ENCODE measurements around the gene KCNK10. TPM values are rescaled to one million over a fixed set of nuclear protein-coding genes. Genes with fewer than 3 reads are reported as not detected.

Gene KCNK10, protein sequence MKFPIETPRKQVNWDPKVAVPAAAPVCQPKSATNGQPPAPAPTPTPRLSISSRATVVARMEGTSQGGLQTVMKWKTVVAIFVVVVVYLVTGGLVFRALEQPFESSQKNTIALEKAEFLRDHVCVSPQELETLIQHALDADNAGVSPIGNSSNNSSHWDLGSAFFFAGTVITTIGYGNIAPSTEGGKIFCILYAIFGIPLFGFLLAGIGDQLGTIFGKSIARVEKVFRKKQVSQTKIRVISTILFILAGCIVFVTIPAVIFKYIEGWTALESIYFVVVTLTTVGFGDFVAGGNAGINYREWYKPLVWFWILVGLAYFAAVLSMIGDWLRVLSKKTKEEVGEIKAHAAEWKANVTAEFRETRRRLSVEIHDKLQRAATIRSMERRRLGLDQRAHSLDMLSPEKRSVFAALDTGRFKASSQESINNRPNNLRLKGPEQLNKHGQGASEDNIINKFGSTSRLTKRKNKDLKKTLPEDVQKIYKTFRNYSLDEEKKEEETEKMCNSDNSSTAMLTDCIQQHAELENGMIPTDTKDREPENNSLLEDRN
- 0.12 and 1.4 TPM in 2 replicates for total RNA-seq (ENCODE audit: low replicate concordance)
- long read RNA-seq: 0 reads

DNA sequence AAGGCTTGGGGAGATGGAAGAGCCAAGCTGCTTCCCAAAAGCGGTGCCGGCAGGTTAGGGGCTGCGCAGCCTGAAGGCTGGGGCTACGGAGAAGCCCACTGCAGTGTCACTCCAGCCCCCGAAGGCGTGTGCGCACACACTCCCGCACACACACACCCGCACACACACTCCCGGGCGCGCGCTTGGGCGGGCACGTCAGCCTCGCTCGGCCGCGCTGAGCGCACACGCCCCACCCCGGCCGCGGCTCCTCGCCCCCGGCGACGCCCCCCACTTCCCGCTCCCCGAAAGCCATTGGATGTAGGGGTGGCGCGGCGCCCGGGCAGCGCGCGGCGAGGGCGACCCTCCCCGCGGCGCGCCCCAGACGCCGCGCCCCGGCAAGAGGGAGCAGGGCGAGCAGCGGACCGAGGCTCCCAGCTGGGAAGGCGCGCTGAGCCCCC, at the start of gene KCNK10:
Gene KCNK10, minus strand, starts transcription at position 184 of the 437 bp plus-strand sequence. CDS start 471 bp downstream, outside the sequence.
- peak within 1 kb of the TSS; percentile 87 for H3K4me3 Mint-ChIP-seq
- DNase-seq (ENCODE audit: extremely low spot score, unreplicated experiment): no peak
- H3K27me3 Mint-ChIP-seq: peaks cover 45% of the 10 kb centered on the region
- no peaks in the 10 kb centered on the region for H3K36me3 Mint-ChIP-seq
- TF ChIP-seq, protein P1, sequence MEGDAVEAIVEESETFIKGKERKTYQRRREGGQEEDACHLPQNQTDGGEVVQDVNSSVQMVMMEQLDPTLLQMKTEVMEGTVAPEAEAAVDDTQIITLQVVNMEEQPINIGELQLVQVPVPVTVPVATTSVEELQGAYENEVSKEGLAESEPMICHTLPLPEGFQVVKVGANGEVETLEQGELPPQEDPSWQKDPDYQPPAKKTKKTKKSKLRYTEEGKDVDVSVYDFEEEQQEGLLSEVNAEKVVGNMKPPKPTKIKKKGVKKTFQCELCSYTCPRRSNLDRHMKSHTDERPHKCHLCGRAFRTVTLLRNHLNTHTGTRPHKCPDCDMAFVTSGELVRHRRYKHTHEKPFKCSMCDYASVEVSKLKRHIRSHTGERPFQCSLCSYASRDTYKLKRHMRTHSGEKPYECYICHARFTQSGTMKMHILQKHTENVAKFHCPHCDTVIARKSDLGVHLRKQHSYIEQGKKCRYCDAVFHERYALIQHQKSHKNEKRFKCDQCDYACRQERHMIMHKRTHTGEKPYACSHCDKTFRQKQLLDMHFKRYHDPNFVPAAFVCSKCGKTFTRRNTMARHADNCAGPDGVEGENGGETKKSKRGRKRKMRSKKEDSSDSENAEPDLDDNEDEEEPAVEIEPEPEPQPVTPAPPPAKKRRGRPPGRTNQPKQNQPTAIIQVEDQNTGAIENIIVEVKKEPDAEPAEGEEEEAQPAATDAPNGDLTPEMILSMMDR (conservative IDR thresholded peaks at IDR 0.05): no peak
- H3K9me3 Mint-ChIP-seq: no peaks in the 10 kb centered on the region
- H3K27ac Mint-ChIP-seq: no peak within 1 kb of the TSS
- H3K4me1 Mint-ChIP-seq (ENCODE audit: unreplicated experiment): peaks cover 4% of the 10 kb centered on the region

DNA sequence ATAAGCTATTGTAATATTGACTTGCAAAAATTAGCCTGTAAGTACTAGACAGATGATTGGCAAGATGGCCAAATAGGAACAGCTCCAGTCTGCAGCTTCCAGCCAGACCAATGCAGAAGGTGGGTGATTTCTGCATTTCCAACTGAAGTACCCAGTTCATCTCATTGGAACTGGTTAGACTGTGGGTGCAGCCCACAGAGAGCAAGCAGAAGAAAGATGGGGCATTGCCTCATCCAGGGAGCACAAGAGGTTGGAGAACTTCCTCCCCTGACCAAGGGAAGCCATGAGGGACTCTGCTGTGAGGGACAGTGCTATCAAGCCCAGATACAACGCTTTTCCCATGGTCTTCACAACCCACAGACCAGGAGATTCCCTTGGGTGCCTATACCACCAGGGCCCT, 46.4 kb upstream of the KCNK10 start:
- no peaks in the 10 kb centered on the region for H3K36me3 Mint-ChIP-seq

GRCh38 chr14:88364710-88365413, 41.8 kb upstream of the KCNK10 start:
- H3K4me3 Mint-ChIP-seq: no peak overlapping the region
- peaks cover 14% of the 10 kb centered on the region for H3K27me3 Mint-ChIP-seq
- no peaks in the 10 kb centered on the region for H3K36me3 Mint-ChIP-seq
- no peak overlapping the region for H3K27ac Mint-ChIP-seq
- DNase-seq (ENCODE audit: extremely low spot score, unreplicated experiment): no peak
- TF ChIP-seq, protein P1 (conservative IDR thresholded peaks at IDR 0.05): no peak
- no peaks in the 10 kb centered on the region for H3K9me3 Mint-ChIP-seq
- H3K4me1 Mint-ChIP-seq (ENCODE audit: unreplicated experiment): no peaks in the 10 kb centered on the region

More for the DNA sequence above, 46.4 kb upstream of the KCNK10 start:
- DNase-seq (ENCODE audit: extremely low spot score, unreplicated experiment): no peak
- TF ChIP-seq, protein P1 (conservative IDR thresholded peaks at IDR 0.05): no peak
- H3K4me1 Mint-ChIP-seq (ENCODE audit: unreplicated experiment): no peaks in the 10 kb centered on the region
- H3K27me3 Mint-ChIP-seq: peaks cover 36% of the 10 kb centered on the region
- H3K27ac Mint-ChIP-seq: no peak overlapping the region
- H3K4me3 Mint-ChIP-seq: no peak overlapping the region
- H3K9me3 Mint-ChIP-seq: no peaks in the 10 kb centered on the region

- DNase-seq (ENCODE audit: extremely low spot score, unreplicated experiment): no peak
- TF ChIP-seq, protein P1 (conservative IDR thresholded peaks at IDR 0.05): no peak
- Mint-ChIP-seq H3K27me3 (peaks cover 15% of the 10 kb centered on the region), H3K4me3 (no peak overlapping the region), H3K27ac (no peak overlapping the region), H3K9me3 (no peaks in the 10 kb centered on the region), H3K4me1 (ENCODE audit: unreplicated experiment) (no peaks in the 10 kb centered on the region), H3K36me3 (no peaks in the 10 kb centered on the region)
These were observed 40.6 kb upstream of the KCNK10 start for GRCh38 chr14:88363644-88364043.

GRCh38 chr14:88359500-88359899, 36.4 kb upstream of the KCNK10 start:
- H3K36me3 Mint-ChIP-seq: no peaks in the 10 kb centered on the region
- H3K27ac Mint-ChIP-seq: no peak overlapping the region
- no peaks in the 10 kb centered on the region for H3K9me3 Mint-ChIP-seq
- H3K4me1 Mint-ChIP-seq (ENCODE audit: unreplicated experiment): no peaks in the 10 kb centered on the region
- H3K27me3 Mint-ChIP-seq: peaks cover 15% of the 10 kb centered on the region
- H3K4me3 Mint-ChIP-seq: no peak overlapping the region
- TF ChIP-seq, protein P1 (conservative IDR thresholded peaks at IDR 0.05): no peak
- DNase-seq (ENCODE audit: extremely low spot score, unreplicated experiment): no peak
